Keratinocyte (primary cell): ENCODE data around the gene TACC3.
A peak's percentile ranks its signal among the peaks of the same experiment; 100 is the strongest.

ENCODE experiments used
- CTCF ChIP-seq, 3 experiments: IDR thresholded peaks in 1 of 3; conservative IDR thresholded peaks in 1 of 3; optimal IDR thresholded peaks in 1 of 3; 2 replicates in 2 of 3; 3 replicates in 1 of 3; pipeline versions ENCODE3 to v1.5.1; 2011; ENCODE audit warnings: low read length in 3 of 3, mild to moderate bottlenecking in 3 of 3, moderate library complexity in 2 of 3, control low read depth in 1 of 3, inconsistent platforms in 1 of 3; ENCODE audit not compliant: insufficient read depth in 2 of 3; ENCODE audit errors: extremely low read depth in 1 of 3
- EZH2 ChIP-seq: IDR thresholded peaks from one replicate; pipeline ENCODE4 v1.6.1; 2012; ENCODE audit warnings: inconsistent platforms, mild to moderate bottlenecking, low read length, moderate library complexity

- TF ChIP-seq CTCF (optimal IDR thresholded peaks at IDR 0.05 in 1 of 3, IDR thresholded peaks at IDR 0.05 in 1 of 3, conservative IDR thresholded peaks at IDR 0.05 in 1 of 3; ENCODE audit: extremely low read depth in 1 of 3, insufficient read depth in 2 of 3, low read length in 3 of 3) (peak in 1 of 3 experiments; percentile 20), EZH2 (no peak)
These were observed 31.1 kb downstream of the TACC3 start for GRCh38 chr4:1752284-1753041.
